K562 (cell line): ENCODE results near the gene DIRAS1. TPM values are rescaled to one million over a fixed set of nuclear protein-coding genes. Genes with fewer than 3 reads are reported as not detected.

Experiments used
- ATAC-seq: fragments of 200-7000 bp; cut with Tn5 transposase; 3 replicates; pipeline ENCODE4 v1.9.1; 2020; ENCODE audit warnings: moderate library complexity
- BruUV-seq: library from RNA; stranded (reverse); fragments of 400-500 nt; replicated peaks from 2 replicates; lab custom pipeline; 2021; lab: Mats Ljungman, UMichigan
- CTCF ChIA-PET: fragments of 300-600 bp; formaldehyde crosslinking; extraction: SDS; loops from one replicate; lab custom pipeline; 2021; ENCODE audit warnings: low intra/inter-chr PET ratio; lab: Yijun Ruan, JAX
- POLR2A ChIA-PET: fragments of 300-600, 350-650 bp; sonication (Branson Sonifier 250); formaldehyde crosslinking; extraction: SDS; loops from one replicate; lab custom pipeline; 2021; ENCODE audit warnings: antibody characterized with exemption, inconsistent platforms; lab: Yijun Ruan, JAX
- DNase-seq, 4 experiments: peaks; one replicate each; pipeline versions ENCODE4 v3.0.0 to v3.0.0-alpha.2; 2011 to 2018; ENCODE audit warnings: low spot score in 3 of 4, mixed read lengths in 3 of 4; ENCODE audit errors: extremely low read depth in 1 of 4
- FAIRE-seq: peaks from 2 replicates; lab custom pipeline; 2011; peaks lifted over from hg19 to GRCh38; lab: Jason Lieb, UNC
- H2AFZ ChIP-seq: 2 replicates; pipeline ENCODE4 v1.6.0; 2011; ENCODE audit warnings: low read depth, low read length, control low read depth, inconsistent platforms
- H3K27ac ChIP-seq: fragments of 200-600 bp; 3 replicates; pipeline ENCODE4 v1.8.0; 2011; ENCODE audit warnings: low read depth, mild to moderate bottlenecking, control low read depth, inconsistent platforms, low read length, moderate library complexity, mixed read lengths; ENCODE audit errors: extremely low read depth
- H3K27me3 ChIP-seq, 2 experiments: fragments of 300-600 bp in 1 of 2; 2 replicates in 1 of 2; 3 replicates in 1 of 2; pipeline versions ENCODE4 v1.6.0 to v1.8.0; 2011; ENCODE audit warnings: inconsistent platforms in 2 of 2, low read length in 2 of 2, mild to moderate bottlenecking in 1 of 2, mixed read lengths in 1 of 2, moderate library complexity in 1 of 2; ENCODE audit not compliant: control insufficient read depth in 2 of 2, insufficient read depth in 2 of 2
- H3K36me3 ChIP-seq: fragments of 300-600 bp; 3 replicates; pipeline ENCODE4 v1.8.0; 2011; ENCODE audit warnings: mild to moderate bottlenecking, low read length, inconsistent platforms; ENCODE audit not compliant: control insufficient read depth, insufficient read depth
- H3K4me1 ChIP-seq, 2 experiments: fragments of 200-600 bp in 1 of 2; replicated peaks in 1 of 2; 2 replicates in 1 of 2; 3 replicates in 1 of 2; pipeline versions ENCODE4 v1.5.1 to v1.8.0; 2011; ENCODE audit warnings: inconsistent platforms in 2 of 2, low read length in 2 of 2, mild to moderate bottlenecking in 1 of 2, mixed read lengths in 1 of 2, moderate library complexity in 1 of 2; ENCODE audit not compliant: control insufficient read depth in 2 of 2, insufficient read depth in 2 of 2
- H3K4me2 ChIP-seq: 2 replicates; pipeline ENCODE4 v1.6.1; 2011; ENCODE audit warnings: low read length, control low read depth, inconsistent platforms, mixed read lengths; ENCODE audit not compliant: insufficient read depth
- H3K4me3 ChIP-seq: fragments of 200-600 bp; sonication (generic), shearing (Covaris generic); 2 replicates; pipeline ENCODE4 v1.5.1; 2016; ENCODE audit warnings: control low read depth, inconsistent platforms
- H3K79me2 ChIP-seq: fragments of 200-600 bp; 3 replicates; pipeline ENCODE4 v1.8.0; 2011; ENCODE audit warnings: low read length, inconsistent platforms; ENCODE audit not compliant: control insufficient read depth, insufficient read depth
- H3K9ac ChIP-seq, 2 experiments: 2 replicates each; pipeline versions ENCODE4 v1.6.0 to v1.6.1; 2011; ENCODE audit warnings: low read depth in 2 of 2, low read length in 2 of 2, control low read depth in 1 of 2, inconsistent platforms in 1 of 2, mild to moderate bottlenecking in 1 of 2, mixed read lengths in 1 of 2; ENCODE audit not compliant: insufficient read depth in 1 of 2
- H3K9me1 ChIP-seq: one replicate; pipeline ENCODE4 v1.6.0; 2011; ENCODE audit warnings: inconsistent platforms, mild to moderate bottlenecking, low read length, moderate library complexity; ENCODE audit not compliant: control insufficient read depth, insufficient read depth
- H3K9me3 ChIP-seq: replicated peaks from 2 replicates; pipeline ENCODE4 v1.5.1; 2011; ENCODE audit warnings: low read depth, low read length, inconsistent platforms; ENCODE audit not compliant: control insufficient read depth, insufficient read depth
- H4K20me1 ChIP-seq: replicated peaks from 2 replicates; pipeline ENCODE4 v1.6.1; 2011; ENCODE audit warnings: low read length, inconsistent platforms, mixed read lengths; ENCODE audit not compliant: control insufficient read depth, insufficient read depth
- ATF7 ChIP-seq: fragments of 450-650 bp; IDR thresholded peaks from 2 replicates; pipeline ENCODE4 v1.7.1; 2014; ENCODE audit warnings: mild to moderate bottlenecking, moderate library complexity
- MAZ ChIP-seq, 2 experiments: fragments of 450-650 bp in 1 of 2; sonication (generic) in 1 of 2; formaldehyde crosslinking; IDR thresholded peaks in 1 of 2; conservative IDR thresholded peaks in 1 of 2; 2 replicates each; pipeline versions ENCODE4 v1.4.0 to v1.5.0; 2020; ENCODE audit warnings: mild to moderate bottlenecking in 1 of 2, missing genetic modification reagents in 1 of 2
- PCBP1 ChIP-seq: fragments of 200-400 bp; formaldehyde crosslinking; IDR thresholded peaks from 2 replicates; pipeline ENCODE4 v1.6.1; 2018; ENCODE audit warnings: mild to moderate bottlenecking, low read depth, low read length; ENCODE audit not compliant: poor library complexity, severe bottlenecking
- POLR2G ChIP-seq: fragments of 200-400 bp; formaldehyde crosslinking; IDR thresholded peaks from 2 replicates; pipeline ENCODE4 v1.6.1; 2017; ENCODE audit warnings: low read depth, mild to moderate bottlenecking, antibody characterized with exemption, low read length, moderate library complexity
- XRCC3 ChIP-seq: fragments of 450-650 bp; IDR thresholded peaks from 2 replicates; pipeline ENCODE4 v1.6.1; 2017; ENCODE audit warnings: mild to moderate bottlenecking, moderate library complexity
- ZFP36 ChIP-seq: fragments of 150-350 bp; IDR thresholded peaks from 2 replicates; pipeline ENCODE4 v1.6.1; 2018; ENCODE audit warnings: low read length, low read depth; ENCODE audit not compliant: partially characterized antibody
- ZNF121 ChIP-seq: sonication (generic); formaldehyde crosslinking; conservative IDR thresholded peaks from 2 replicates; pipeline ENCODE4 v1.8.0; 2022; ENCODE audit warnings: missing genetic modification reagents
- ZNF263 ChIP-seq: sonication (generic); formaldehyde crosslinking; IDR thresholded peaks from 2 replicates; pipeline ENCODE4 v1.8.0; 2022; ENCODE audit warnings: mild to moderate bottlenecking, missing genetic modification reagents, borderline replicate concordance
- WGBS: fragments of 100-300 bp; shearing (Covaris generic); methylation state at CpG from one replicate; pipeline ENCODE4 v1.1.6; 2016; ENCODE audit warnings: low coverage, mixed read lengths; ENCODE audit not compliant: insufficient coverage; ENCODE audit errors: missing lambda C conversion rate; 5-methylcytosine and 5-hydroxymethylcytosine counted together
- in situ Hi-C: fragments of 300-500 bp; cut with MboI; formaldehyde crosslinking; loops from 4 replicates; pipeline ENCODE4 v1.15.0; 2018; ENCODE audit warnings: inconsistent platforms, mixed read lengths
- intact Hi-C: fragments of 100-400 bp; cut with micrococcal nuclease; formaldehyde crosslinking; loops from 2 replicates; pipeline ENCODE4 v1.14.2; 2022
- polyA plus RNA-seq, 8 experiments: library from polyadenylated mRNA; depleted of rRNA in 4 of 8; stranded (reverse) in 5 of 8; unstranded in 3 of 8; fragments of >200 nt; fragmentation: Nextera tagmentation in 2 of 8; fragmentation: Illumina TruSeq in 1 of 8; extraction: Ambion mirVana in 2 of 8; extraction: Trizol in 1 of 8; gene quantifications; 2 replicates each; pipeline versions ENCODE4 v1.2.1 to v1.2.3, GENCODE V29; 2011 to 2014; ENCODE audit warnings: inconsistent platforms in 1 of 8, missing spikeins in 1 of 8
- total RNA-seq, 7 experiments: library from RNA; depleted of rRNA in 6 of 7; stranded (reverse); fragments of >200 nt in 6 of 7; fragmentation: Illumina TruSeq in 2 of 7; extraction: Trizol in 2 of 7; gene quantifications; 2 replicates each; pipeline versions ENCODE4 v1.2.1 to v1.2.3, GENCODE V29; 2011 to 2021; ENCODE audit warnings: low replicate concordance in 1 of 7

The DIRAS1 gene
- total and polyA plus RNA-seq, 9 of the 15 experiments (the other 6 are each of a cell fraction or from before 2014, with no cell fraction given), result 0.11 to 12.0 (median 2.9) TPM

- TF ChIP-seq PCBP1 (no peak), ATF7 (no peak), ZNF121 (CRISPR knock-in tag) (no peak)
Measured at GRCh38 chr19:2727640-2727944, 6.4 kb upstream of the DIRAS1 start (continued).

- POLR2A ChIA-PET, result interaction anchor here (0.6 to 4.5 kb wide), 4 partner anchors 9 to 496 kb away, joined by 3 to 21 read pairs (median 7); partner anchors contain the start of gene SLC39A3
- DNase-seq (no peak), FAIRE-seq (no peak), ATAC-seq (peak; percentile 9; the same call in 2 of the 3 replicates)
- Histone ChIP-seq H3K4me1 (peaks cover 17 to 67% of the 10 kb centered on the region in 2 experiments), H3K4me2 (no peak overlapping the region), H3K27ac (no peak overlapping the region), H3K9me3 (no peaks in the 10 kb centered on the region), H3K9ac (peak overlapping the region in 1 of 2 experiments; percentile 24; a peak in 2 of 4 replicates), H3K27me3 (peaks cover 2 to 10% of the 10 kb centered on the region in 2 experiments; a peak in 2 of 5 replicates), H3K4me3 (no peak overlapping the region), H3K36me3 (peaks cover 9% of the 10 kb centered on the region; the same call in 1 of the 3 replicates), H3K79me2 (no peaks in the 10 kb centered on the region), H3K9me1 (peaks cover 6% of the 10 kb centered on the region), H4K20me1 (peaks cover 13% of the 10 kb centered on the region; the same call in 1 of the 2 replicates), H2AFZ (no peak overlapping the region)
- intact Hi-C loops, result no loop called here
- TF ChIP-seq ZNF263 (CRISPR knock-in tag) (peak; percentile 46; the same call in 1 of the 2 replicates), ZFP36 (peak; percentile 51), POLR2G (peak; percentile 58; the same call in 1 of the 2 replicates), XRCC3 (no peak), MAZ (CRISPR knock-in tag; conservative IDR thresholded peaks at IDR 0.05 in 1 of 2, IDR thresholded peaks at IDR 0.05 in 1 of 2) (no peak)
- in situ Hi-C loops, result no loop called here
- 6% methylated on average over 26 of the region's 26 CpGs for WGBS
- no TSS peak for BruUV-seq
- CTCF ChIA-PET, result no interaction called here
Measured at GRCh38 chr19:2726904-2727639, 5.9 kb upstream of the DIRAS1 start.
